HG03196 (cell line): ENCODE data around the gene SERP2.

Experiments
- ATAC-seq: cut with Tn5 transposase; IDR thresholded peaks from one replicate; pipeline ENCODE4 v1.9.1; 2021; ENCODE audit not compliant: unreplicated experiment

Gene SERP2

GRCh38 chr13:44432650-44433049 is 59.0 kb downstream of the SERP2 start:
- ATAC-seq, result no peak

GRCh38 chr13:44433863-44434765 is 60.5 kb downstream of the SERP2 start:
- no peak for ATAC-seq

DNA sequence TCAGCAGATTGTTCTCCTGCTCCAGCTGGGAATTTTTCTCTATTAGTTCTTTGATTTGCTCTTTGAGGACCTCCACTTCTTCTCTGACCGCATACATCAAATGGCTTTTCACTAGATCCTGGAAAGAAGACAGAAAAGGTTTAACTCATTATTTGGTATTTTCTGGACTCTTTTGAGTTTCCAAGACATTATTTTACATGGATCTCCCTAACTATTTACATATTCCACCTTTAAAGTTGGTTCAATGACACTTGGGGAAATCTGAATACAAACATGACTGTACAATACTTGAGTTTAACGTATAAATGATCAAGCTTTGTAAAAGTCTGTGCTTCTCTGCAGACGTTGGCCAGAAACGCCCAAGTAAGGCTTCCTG is 61.1 kb downstream of the SERP2 start:
- no peak for ATAC-seq

- ATAC-seq, result peak; percentile 63
Measured at GRCh38 chr13:44435142-44435918, 61.7 kb downstream of the SERP2 start.

DNA sequence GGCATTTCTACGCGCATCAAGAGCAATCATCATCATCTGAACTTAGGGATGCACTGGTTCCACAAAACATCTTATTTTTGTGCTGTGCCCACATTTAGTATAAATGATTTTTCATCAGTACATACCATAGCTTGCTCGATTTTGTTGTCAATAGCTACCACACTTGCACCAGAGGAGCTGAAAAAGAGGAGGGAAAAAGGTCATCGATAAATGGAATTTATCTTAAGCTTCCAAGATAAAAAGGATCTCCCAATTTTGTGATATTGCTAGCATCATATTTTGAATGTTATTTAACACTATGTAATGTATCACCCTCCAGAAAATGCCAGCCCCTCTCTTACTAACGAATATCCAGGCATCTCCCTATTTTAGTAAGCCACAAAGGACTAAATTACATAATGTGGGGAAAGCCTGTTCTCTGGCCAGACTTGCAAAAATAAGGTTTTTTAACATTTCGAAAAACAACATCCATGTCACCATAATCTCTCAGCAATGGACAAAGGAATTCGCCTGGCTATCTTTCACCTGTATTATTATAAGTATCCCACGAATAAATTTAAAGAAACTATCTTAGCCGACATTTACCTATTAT is 62.4 kb downstream of the SERP2 start:
- ATAC-seq, result no peak

- no peak for ATAC-seq
Measured at GRCh38 chr13:44436589-44437337, 63.1 kb downstream of the SERP2 start.

DNA sequence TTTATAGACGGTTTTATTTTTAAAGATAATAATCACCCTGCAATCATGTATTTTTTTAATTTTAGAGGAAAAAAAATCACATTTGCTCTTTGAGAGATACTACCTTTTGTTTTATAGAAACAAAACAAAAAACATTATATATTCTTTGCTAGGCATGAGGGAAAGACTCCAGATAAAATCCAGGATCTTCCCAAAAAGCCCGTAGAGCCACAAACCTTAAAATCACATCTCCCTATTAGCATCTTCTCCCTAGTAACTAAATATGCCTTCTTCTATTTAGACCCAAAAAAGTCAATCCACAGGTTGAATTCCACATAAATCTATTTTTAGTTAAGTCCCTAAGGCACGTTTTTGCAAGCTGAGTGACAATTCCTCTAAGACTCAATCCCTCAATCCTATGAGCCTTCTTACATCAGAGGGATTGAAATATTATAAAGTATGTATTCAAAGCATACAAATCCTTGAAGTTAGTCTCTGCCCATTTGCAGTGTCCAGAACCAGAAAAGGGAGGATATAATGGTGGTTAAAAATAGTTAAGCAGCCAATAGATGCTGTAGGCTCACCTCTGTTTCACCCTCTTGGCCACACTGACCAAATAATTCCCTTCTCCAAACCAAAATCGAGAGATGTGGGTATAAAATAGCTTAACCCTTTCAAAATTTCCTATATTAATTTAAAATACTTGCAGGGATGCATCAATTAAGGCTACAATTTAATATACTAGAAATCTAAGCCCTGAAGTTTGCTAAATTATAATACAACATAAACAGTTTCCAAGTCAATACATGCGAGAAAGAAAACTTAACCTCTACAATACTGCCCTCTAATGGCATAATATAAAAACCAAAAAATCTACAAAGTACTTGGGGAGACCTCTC is 64.0 kb downstream of the SERP2 start:
- ATAC-seq, result no peak

GRCh38 chr13:44438234-44438579 is 64.6 kb downstream of the SERP2 start:
- no peak for ATAC-seq

DNA sequence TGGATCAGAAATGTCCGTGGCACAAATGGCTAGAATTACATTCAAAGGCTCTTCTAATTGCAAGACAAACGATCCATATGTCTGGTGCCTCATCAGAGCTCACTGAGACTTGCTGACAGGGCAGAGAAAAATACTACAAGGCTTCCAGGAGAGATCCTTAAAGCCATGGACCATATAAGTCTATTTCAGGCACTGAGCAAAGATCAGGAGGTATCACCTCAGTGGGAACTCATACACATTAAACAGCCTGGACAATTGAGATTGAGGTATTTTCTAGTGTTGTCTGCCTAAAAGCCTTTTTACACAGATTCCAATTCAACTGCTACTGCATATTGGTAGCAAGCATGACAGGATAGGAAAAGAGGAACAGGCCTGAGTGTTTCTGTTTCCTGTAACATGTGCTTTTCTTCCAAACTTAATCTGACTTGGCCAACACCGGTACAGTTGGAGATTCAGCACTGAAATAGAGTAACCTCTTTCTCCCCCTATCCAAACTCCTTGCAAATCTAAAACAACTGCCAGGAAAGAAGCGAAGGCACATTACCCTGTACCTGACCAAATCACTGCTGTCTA is 65.9 kb downstream of the SERP2 start:
- ATAC-seq, result no peak

DNA sequence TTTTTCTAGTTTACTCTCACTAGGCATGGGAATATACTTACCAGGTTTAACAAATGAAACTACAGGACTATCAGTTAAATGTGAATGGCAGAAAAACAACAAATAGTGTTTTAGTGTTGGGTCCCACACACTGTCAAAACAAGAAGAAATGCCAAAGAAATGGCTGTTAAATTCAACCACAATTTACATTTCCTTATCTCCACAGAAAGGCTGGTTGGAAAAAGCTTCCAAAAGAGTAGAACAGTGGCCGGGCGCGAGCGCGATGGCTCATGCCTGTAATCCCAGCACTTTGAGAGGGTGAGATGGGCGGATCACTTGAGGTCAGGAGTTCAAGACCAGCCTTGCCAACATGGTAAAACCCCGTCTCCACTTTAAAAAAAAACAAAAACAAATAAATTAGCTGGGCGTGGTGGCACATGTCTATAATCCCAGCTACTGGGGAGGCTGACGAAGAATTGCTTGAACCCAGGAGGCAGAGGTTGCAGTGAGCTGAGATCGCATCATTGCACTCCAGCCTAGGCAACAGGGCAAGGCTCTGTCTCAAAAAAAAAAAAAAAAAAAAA is 66.5 kb downstream of the SERP2 start:
- ATAC-seq, result no peak
